GM18873 (cell line): ENCODE measurements around the gene AFTPH.

Experiments
- ATAC-seq: cut with Tn5 transposase; IDR thresholded peaks from one replicate; pipeline ENCODE4 v1.9.1; 2021; ENCODE audit warnings: mild to moderate bottlenecking, moderate library complexity, moderate number of reproducible peaks; ENCODE audit not compliant: unreplicated experiment, low FRiP score

Gene AFTPH

DNA sequence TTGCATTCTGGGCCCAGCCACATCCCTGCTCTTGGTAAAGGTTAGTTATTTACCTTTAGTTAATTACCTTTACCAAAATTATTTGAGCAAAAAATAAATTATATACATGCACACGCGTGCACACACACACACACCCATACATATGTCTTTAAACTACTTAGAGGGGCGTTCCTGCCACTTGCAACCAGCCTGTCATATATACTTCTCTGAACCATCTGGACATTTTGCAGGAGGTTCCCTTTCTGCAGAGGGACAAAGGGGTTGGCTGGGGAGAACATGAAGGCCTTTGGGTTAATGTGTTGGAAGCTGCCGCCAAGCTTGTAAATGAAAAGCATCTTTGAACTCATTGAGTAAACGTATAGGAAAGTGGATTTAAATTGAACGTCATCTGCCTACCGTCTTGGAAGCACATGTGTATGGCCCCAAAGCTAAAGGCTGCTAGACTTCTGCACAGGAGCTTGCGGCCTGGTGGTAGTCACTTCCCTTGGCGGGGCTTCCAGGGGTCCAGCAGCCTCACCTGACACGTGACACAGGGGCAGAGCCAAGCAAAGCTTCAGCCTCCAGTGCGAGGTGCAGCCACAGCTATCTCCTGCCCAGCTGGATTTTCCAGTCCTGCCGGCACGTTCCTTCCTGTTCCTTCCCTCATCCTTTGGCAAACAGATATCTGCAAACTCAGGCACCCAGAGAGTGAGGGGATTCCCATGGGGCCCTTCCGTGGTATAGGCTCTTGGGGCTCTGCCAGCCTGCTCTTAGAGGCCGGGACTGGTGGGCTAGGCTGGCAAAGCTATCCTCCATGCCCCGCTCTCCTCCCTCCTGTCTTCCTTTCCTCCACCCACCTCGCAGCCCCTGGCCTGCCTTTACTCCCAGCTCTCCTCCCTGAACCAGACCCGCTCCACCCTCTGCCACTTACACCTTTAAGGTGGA lies 83.5 kb downstream of the AFTPH start:
- ATAC-seq, result no peak

DNA sequence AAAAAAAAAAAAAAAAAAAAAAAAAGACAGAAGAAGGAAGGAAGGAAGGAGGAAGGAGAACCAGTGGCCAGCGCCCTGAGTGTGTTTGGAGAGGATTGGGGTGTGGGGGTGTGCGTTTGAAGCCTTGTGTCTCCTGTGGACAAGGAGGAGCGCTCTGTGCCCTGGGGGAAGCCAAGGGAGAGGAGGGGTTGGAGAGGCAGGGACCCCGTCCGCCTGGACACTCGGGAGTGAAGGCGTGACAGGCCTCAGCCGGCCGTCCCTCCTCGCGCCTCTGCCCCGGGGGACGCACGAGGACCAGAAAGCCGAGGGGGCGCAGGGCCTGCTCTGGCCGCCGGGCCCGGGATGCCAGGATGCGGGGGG lies 84.7 kb downstream of the AFTPH start:
- ATAC-seq, result no peak

DNA sequence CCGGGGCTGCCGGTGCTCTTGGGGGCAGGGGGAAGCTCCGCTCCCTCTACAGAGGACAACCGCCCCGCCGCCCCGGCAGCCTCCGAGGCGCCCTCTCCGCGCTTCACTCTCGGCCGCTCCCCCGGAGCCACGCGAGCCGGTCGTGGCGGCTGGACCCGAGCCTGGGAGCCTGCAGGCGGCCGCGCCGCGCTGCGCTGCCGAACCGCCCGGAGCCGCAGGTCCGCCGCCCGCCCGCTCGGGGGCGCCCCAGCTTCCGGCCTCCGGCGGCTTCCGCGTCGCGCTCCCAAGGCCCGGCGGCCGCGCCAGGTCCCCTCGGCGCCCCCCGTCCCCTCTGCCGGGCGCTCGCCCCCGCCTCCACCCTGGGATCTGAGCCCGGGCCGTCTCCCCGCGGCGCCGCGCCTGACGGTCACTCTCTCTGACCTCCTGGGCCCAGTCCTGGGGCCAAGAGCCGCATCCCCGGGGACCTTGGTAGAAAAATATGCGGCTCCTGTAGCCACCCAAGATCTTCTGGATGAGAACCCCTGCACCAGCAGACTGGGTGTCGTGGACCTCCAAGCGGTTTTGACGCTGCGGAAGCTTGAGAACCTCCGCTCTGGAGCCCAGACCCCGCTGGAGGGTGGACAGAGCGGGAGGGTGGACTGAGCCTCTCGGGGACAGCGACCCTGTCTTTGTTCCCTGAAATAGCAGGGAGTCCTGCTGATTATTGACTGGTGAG lies 85.3 kb downstream of the AFTPH start:
- ATAC-seq, result no peak

DNA sequence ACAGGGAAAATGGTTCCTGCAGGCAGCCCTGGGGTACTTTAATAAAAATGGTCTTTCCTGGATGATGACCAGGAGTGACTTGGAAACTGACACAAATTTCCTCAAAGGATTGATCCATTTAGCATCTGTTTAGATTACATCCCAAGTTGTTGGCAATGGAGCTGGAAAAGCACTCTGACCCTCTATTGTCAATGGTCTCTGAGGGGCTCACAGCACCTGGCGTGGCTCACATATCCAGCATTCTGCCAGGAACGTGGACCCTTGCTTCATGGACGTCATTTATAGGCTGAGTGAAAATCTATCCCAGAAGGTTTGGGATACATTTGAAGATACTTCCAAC lies 85.8 kb downstream of the AFTPH start:
- no peak for ATAC-seq

DNA sequence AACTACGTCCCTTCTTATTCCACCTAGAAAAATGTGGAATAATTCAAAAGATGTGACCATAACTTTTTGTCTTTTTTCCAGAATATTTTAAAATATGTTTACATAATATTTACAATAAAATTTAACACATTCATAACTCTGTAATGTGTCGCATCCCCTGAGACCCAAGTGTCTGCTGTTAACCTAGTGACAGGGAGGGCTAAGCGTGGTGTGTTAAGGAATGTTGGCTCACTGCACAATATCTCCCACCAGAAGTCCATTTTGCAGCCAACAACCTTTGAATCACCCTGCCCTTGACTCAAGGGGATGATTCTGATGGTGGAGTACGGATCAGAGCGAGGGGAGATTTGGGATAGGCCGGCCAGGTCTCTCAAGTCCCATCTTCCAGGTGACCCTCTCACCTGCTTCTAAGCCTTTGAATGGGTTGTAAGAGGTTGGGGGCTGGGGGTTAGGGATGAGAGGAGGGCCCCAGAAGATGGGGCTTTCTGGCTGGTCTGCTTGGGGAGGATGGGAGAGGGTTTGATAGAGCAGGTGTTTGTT lies 86.3 kb downstream of the AFTPH start:
- ATAC-seq, result no peak

DNA sequence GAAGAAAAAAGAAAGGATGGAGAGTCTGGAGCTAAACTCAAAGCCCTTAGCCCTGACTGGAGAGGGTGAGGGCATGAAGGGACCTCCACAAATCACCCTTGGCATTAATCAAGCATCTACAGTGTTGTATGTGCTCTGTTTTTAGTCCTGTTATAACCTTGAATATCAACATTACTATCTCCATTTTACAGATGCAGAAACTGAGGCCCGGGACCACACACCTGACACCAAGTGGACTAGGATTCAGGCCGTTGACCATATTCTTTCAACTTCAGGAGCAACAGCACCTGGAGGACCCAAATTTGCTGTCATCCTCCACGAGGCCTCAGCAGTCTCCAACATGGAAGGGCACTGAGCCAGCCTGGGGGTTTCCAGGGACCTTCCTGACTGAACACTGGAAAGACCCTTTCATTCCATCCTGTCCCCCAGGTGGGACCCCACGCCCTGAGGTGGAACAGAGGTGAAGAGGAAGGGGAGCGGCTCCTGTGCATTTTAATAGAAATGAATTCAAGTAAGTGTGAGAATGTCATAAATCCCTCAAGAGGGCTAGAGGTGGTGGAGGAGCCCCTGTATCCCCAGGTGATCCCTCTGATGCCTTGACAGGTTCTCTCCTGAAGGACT lies 88.6 kb downstream of the AFTPH start:
- no peak for ATAC-seq

DNA sequence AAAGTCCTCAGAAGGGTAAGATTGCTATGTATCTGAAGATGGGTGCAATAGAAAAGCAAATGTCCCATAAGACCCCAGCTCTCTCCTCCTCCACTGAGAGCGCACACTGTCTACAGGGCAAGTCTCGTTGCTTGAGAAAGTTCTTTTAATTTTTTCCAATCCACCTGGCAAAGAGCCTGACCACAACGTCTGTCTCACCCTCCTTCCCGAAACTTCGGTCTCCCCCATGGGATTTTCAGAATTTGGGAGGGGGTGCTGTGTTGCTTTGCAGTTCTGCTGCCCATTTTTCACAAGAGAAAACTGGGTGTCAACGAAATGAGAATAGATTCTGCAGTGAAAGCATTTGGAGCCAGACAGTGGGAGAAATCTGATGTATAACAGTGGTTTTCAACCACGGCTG lies 89.1 kb downstream of the AFTPH start:
- no peak for ATAC-seq

DNA sequence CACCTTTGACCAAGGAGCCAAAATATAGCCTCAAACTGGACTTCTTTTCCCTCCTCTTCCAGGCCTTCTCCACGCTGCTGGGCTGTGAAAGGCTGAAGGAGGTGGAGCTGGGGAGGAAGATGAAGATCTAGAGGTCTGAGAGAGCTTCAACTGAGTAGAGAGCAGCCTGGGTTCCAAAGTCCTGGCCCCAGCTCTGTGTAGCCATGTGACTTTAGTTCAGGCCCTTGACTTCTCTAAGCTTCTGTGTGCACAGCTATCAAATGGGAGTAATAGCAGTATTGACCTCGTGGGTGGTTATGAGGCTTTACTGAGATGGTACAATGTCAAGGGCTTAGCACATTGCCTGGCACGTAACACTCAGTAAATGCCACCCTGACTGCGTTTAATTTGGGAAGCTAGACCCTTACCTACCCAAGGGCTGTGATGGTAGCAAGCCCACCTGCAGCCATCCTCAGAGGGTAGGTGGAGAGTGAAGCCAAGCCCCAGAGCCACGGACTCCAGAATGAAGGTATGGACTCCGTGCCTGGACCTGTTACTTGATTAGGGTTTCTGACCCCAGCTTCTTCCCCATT lies 91.2 kb downstream of the AFTPH start:
- ATAC-seq, result no peak

DNA sequence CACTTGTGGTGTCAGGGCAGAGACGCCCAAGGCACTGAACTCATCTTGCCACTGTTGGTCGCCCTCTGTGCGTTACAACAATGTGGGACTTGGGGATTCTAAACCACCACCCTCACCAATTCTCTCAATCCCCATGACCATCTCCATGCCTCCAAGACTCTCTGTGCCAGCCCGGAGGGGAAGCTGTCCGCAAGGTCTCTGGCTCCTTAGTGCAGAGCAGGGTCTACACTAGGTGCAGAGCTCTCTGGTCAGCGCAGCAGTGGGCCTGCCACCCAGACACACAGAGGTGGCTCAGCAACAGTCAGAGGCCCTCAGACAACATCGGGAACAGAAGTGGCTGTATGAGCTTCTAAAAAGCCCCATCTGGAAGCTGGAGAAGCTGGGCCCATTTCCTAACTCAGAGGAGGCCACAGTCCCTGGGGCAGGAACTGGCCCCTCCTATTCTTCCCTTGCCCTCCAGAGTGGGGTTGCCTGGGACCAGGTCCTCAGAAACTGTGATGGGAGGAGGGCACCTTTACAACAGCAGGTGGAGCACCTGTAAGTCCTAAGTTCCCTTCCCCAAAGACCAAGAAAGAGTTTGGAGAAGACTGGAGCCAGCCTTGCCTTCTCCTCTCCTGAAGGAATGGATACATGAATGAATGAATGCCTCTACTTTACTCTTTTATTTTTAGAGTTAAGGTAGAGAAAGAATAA lies 91.9 kb downstream of the AFTPH start:
- no peak for ATAC-seq

DNA sequence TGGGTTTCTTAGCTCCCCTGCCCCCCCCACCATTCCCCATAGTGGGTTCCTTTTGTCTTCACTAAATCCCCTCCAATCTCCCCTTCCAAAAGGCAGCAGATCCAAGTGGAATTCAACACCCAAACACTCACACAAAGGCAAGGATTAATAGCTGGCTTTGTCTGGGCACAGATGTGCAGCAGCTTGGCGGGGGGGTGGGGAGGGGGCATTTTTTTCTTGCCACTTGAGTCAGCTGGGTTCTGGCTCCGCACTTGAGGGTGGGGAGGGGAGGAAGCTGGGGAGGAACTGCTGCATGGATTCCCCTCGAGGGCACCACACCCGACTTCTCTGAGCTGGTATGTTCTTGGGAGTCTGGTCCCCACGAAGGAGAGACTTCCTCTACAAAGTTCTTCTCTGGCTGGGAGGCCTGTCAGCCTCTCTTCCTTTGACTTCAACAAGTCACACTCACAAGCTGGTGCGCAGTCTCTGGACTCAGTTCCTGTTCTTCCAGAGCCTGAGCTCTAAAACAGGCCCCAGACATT lies 93.6 kb downstream of the AFTPH start:
- no peak for ATAC-seq

DNA sequence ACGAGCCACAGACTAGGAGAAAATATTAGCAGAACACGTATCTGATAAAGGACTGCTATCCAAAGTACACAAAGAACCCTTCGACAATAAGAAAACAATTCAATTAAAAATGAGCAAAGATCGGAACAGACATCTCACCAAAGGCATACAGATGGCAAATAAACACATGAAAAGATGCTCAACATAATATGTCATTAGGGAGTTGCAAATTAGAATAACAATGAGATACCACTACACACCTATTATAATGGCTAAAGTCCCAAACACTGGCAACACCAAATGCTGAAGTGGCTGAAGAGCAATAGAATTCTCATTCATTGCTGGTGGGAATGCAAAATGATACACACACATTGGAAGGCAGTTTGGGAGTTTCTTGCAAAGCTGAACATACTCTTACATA lies 96.5 kb downstream of the AFTPH start:
- no peak for ATAC-seq

DNA sequence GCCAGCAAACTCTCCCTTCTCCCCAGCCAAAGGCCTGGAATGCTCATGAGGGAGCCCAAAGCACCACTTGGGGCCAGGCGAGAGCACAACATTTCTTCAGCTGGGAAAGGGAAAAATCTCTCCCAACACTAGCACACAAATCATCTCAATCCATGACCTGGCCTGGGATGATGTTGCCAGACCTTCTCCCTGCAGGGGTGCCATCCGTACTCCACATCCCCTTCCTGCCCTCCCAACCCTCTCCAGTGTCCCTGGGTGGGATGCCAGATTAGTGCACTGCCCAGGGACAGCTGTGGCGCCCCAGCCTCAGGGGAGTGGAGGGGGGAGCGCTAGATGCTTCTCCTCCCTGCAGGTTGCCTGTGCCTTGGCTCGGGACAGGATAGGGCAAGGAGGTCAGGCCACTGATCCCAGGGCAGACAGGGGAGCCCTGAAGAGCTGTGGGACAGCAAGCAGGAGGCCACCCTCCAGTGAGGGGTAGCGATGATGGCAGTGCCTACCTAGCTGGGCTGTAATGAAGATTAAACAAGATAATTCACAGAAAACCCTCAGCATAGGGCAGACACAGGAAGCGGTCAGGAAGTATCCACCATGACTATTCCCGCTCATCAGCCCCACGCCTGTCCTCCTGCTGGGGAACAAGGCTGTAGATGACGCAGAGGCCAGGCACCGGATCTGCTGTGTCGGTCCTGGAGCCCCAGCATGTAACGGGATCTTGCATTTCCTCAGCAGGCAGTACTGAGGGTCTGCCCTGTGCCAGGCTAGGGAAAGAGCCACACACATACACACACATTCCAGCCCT lies 98.5 kb downstream of the AFTPH start:
- ATAC-seq, result no peak

DNA sequence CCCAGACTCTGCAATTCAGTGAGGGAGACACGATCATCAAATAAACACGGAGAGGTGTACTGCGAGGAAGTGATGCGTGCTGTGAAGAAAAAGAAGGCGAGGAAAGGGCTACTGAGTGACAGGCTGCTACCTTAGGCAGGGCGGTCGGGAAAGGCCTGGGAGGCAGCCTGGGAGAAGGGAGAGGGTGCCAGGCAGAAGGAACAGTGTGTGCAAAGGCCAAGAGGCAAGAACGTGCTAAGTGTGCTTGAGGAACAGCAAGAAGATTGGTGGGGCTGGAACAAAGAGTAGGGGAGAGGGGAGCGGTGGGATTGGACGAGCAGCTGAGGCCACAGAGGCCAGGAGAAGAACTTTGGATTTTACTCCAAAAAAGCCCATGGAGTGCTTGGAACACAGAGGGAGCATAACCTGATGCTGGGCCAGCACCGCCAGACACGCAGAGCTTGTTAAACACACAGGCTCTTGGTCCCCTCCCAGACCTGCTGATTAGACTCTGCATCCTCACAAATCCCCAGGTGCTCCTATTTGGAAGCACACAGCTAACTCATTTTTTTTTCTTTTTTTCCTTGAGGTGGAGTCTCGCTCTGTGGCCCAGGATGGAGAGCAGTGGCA lies 99.2 kb downstream of the AFTPH start:
- no peak for ATAC-seq

DNA sequence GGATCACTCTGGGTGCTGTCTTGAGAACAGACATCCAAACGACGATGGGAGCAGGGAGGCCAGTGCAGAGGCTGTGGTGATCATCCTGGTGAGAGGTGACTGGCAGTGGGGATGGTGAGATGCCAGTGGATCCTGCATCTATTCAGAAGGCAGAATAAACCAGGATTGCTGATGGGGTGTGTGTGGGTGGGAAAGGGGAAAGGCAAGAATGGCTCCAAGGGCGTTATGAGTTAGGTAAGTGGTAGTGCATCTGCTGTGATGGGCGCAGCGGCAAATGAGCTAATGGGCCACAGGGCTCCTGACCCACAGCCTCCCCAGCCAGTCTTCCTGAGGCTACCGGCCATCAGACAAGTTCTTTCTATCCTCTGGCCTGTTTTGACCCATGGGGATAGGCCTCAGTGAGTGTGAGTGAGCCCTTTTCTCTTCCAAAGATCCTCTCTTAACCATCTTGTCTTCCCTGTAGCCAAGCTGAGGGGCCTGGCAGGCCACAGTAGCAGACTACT lies 100.0 kb downstream of the AFTPH start:
- ATAC-seq, result no peak

DNA sequence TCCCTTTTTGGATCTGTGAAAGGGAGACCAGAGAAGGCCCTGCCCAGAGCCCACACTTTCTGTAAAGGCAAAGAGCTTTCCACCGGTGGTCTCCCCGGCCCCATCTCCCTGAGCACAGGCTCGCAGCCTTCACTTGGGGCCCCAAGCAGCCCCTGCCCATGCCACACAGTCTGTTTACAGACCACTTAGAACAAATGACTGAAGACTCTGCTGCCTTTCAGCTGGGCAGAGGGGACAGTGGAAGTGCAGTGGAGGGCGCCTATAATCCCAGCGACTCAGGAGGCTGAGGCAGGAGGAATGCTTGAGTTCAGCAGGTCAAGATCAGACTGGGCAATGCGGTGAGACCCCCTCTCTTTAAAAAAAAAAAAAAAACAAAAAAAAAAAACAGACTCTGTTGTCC lies 100.7 kb downstream of the AFTPH start:
- ATAC-seq, result no peak

DNA sequence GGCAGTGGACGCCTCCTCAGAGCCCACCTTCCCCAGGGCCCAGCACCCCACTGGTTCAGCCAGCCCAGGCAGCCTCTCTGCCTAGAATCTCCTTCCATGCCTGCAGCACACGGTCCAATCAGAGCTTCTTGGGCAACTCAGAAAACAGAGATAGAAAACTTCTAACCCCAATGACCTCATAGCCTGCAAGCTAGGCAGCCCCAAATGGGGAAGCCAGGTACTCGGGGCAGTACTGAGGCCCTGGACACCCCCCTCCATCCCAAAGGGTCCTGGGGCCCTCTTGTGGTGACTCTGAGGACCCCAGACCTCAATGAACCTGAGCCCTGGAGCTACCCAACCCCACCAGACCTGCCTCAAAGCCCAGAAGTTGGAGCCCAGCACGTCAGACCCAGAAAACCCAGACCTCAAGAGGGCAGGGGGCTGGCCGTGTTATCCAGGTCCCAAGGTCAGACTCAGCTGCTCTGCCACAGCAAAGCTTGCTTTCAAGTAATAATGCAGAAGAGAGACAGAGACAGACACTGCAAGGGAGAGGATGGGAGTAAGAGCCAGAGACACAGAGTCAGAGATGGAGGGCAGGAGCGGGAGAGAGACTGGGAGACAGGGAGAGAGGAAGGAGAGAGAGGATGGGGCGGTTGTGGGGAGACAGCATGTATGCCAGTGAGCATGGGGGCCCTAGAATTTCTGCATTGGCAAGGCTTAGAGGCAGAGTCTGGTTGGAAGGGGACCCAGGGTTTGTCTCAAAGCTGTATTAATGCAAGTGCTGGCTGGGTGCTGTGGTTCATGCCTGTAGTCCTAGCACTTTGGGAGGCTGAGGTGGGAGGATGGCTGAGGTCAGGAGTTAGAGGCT lies 101.4 kb downstream of the AFTPH start:
- no peak for ATAC-seq

DNA sequence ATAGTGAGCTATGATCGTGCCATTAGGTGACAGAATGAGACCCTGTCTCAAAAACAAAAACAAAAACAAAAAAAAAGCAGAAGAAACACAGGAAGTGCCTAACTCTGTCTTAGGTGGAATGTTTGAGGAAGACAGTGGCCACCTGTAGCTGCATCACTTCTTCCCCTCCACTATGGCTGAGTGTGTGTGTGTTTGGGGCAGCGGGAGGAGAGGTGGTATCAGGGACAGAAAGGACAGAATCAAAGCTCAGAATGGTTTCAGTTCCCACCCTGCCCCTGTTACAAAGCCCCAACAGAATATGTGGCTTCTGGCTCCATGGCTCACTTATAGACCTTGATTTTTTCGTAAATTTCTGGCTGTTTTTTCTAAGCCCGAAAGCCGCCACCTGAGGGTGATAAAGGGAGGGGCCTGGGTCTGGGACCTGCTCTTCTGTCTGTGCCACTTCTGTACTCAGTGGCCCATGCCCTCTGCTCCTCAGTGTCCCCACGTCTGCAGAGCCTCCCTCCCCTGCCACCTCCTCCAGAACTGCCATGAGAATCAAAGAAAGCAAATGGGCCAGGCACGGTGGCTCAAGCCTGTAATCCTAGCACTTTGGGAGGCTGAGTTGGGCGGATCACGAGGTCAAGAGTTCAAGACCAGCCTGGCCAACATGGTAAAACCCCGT lies 102.2 kb downstream of the AFTPH start:
- ATAC-seq, result no peak
